ENCODE data around the gene CNOT9. TPM values are rescaled to one million over a fixed set of nuclear protein-coding genes. Genes with fewer than 3 reads are reported as not detected.

CNOT9 gene
- total RNA-seq, 1 experiment from 2014 or later, result 86.8 TPM

GRCh38 chr2:218555527-218555926 is 13.1 kb upstream of the CNOT9 start:
- Histone ChIP-seq H3K27me3 (ENCODE audit: low read length) (no peaks in the 10 kb centered on the region), H3K9ac (ENCODE audit: low read length) (no peak overlapping the region), H3K4me1 (ENCODE audit: insufficient read depth, low read length) (no peaks in the 10 kb centered on the region), H4K20me1 (ENCODE audit: low read length) (no peaks in the 10 kb centered on the region), H3K36me3 (ENCODE audit: low read depth, low read length) (peaks cover 43% of the 10 kb centered on the region), H3F3A (ENCODE audit: low read length, unreplicated experiment) (no peaks in the 10 kb centered on the region), H3K4me2 (ENCODE audit: low read length) (no peak overlapping the region), H2AFZ (ENCODE audit: low read length) (no peak overlapping the region), H3K9me2 (replicated peaks; ENCODE audit: low read length) (no peaks in the 10 kb centered on the region), H3K9me3 (ENCODE audit: low read length) (no peaks in the 10 kb centered on the region), H3K79me2 (ENCODE audit: low read length) (no peaks in the 10 kb centered on the region), H3K27ac (ENCODE audit: low read length) (no peak overlapping the region), H3K4me3 (ENCODE audit: low read length) (no peak overlapping the region)
- TF ChIP-seq CTCF (conservative IDR thresholded peaks at IDR 0.05; ENCODE audit: low read depth, low read length), result no peak
- TF ChIP-seq EZH2 (IDR thresholded peaks at IDR 0.05; ENCODE audit: low read length, unreplicated experiment), result no peak
- TF ChIP-seq EZH2phosphoT487 (IDR thresholded peaks at IDR 0.05; ENCODE audit: borderline replicate concordance, low read length), result no peak
- no TSS peak for BruUV-seq (replicated peaks)
- no peak for ATAC-seq
- no peak for DNase-seq
- ChIA-PET POLR2A (ENCODE audit: unreplicated experiment) (no interaction called here), CTCF (no interaction called here)
- intact Hi-C loops (cut with micrococcal nuclease), result no loop called here

- ChIA-PET POLR2A (ENCODE audit: unreplicated experiment) (interaction anchor here (0.7 kb wide), 1 partner anchor 200 kb away, joined by 5 read pairs; no protein-coding TSS in a partner anchor), CTCF (no interaction called here)
- DNase-seq (no peak), ATAC-seq (peak; percentile 27)
- no peaks in the 10 kb centered on the region for H3F3A ChIP-seq (ENCODE audit: low read length, unreplicated experiment)
- H3K27me3 ChIP-seq (ENCODE audit: low read length), result no peaks in the 10 kb centered on the region
- no peak for TF ChIP-seq CTCF (conservative IDR thresholded peaks at IDR 0.05; ENCODE audit: low read depth, low read length)
- no peak for TF ChIP-seq EZH2phosphoT487 (IDR thresholded peaks at IDR 0.05; ENCODE audit: borderline replicate concordance, low read length)
- TF ChIP-seq EZH2 (IDR thresholded peaks at IDR 0.05; ENCODE audit: low read length, unreplicated experiment), result no peak
- H3K4me3 ChIP-seq (ENCODE audit: low read length), result no peak overlapping the region
- no peaks in the 10 kb centered on the region for H3K79me2 ChIP-seq (ENCODE audit: low read length)
- intact Hi-C loops (cut with micrococcal nuclease), result no loop called here
- no peaks in the 10 kb centered on the region for H4K20me1 ChIP-seq (ENCODE audit: low read length)
- no peak overlapping the region for H2AFZ ChIP-seq (ENCODE audit: low read length)
- H3K27ac ChIP-seq (ENCODE audit: low read length), result no peak overlapping the region
- H3K4me1 ChIP-seq (ENCODE audit: insufficient read depth, low read length), result no peaks in the 10 kb centered on the region
- peaks cover 41% of the 10 kb centered on the region for H3K36me3 ChIP-seq (ENCODE audit: low read depth, low read length)
- H3K4me2 ChIP-seq (ENCODE audit: low read length), result no peak overlapping the region
- H3K9ac ChIP-seq (ENCODE audit: low read length), result no peak overlapping the region
- no TSS peak for BruUV-seq (replicated peaks)
- no peaks in the 10 kb centered on the region for H3K9me2 ChIP-seq (replicated peaks; ENCODE audit: low read length)
- H3K9me3 ChIP-seq (ENCODE audit: low read length), result no peaks in the 10 kb centered on the region
These were observed 10.7 kb upstream of the CNOT9 start for GRCh38 chr2:218557941-218558340.

- H3F3A ChIP-seq (ENCODE audit: low read length, unreplicated experiment), result no peaks in the 10 kb centered on the region
- H3K4me1 ChIP-seq (ENCODE audit: insufficient read depth, low read length), result no peaks in the 10 kb centered on the region
- TF ChIP-seq EZH2 (IDR thresholded peaks at IDR 0.05; ENCODE audit: low read length, unreplicated experiment) (no peak), CTCF (conservative IDR thresholded peaks at IDR 0.05; ENCODE audit: low read depth, low read length) (no peak), EZH2phosphoT487 (IDR thresholded peaks at IDR 0.05; ENCODE audit: borderline replicate concordance, low read length) (no peak)
- POLR2A ChIA-PET (ENCODE audit: unreplicated experiment), result no interaction called here
- peaks cover 9% of the 10 kb centered on the region for H3K79me2 ChIP-seq (ENCODE audit: low read length)
- no peaks in the 10 kb centered on the region for H3K27me3 ChIP-seq (ENCODE audit: low read length)
- no peaks in the 10 kb centered on the region for H3K9me3 ChIP-seq (ENCODE audit: low read length)
- H3K4me3 ChIP-seq (ENCODE audit: low read length), result no peak overlapping the region
- H2AFZ ChIP-seq (ENCODE audit: low read length), result no peak overlapping the region
- CTCF ChIA-PET, result no interaction called here
- H4K20me1 ChIP-seq (ENCODE audit: low read length), result no peaks in the 10 kb centered on the region
- no peak for DNase-seq
- H3K9me2 ChIP-seq (replicated peaks; ENCODE audit: low read length), result no peaks in the 10 kb centered on the region
- no TSS peak for BruUV-seq (replicated peaks)
- no peak overlapping the region for H3K4me2 ChIP-seq (ENCODE audit: low read length)
- ATAC-seq, result no peak
- H3K27ac ChIP-seq (ENCODE audit: low read length), result no peak overlapping the region
- H3K9ac ChIP-seq (ENCODE audit: low read length), result no peak overlapping the region
- H3K36me3 ChIP-seq (ENCODE audit: low read depth, low read length), result peaks cover 41% of the 10 kb centered on the region
- intact Hi-C loops (cut with micrococcal nuclease), result no loop called here
These were observed 9.7 kb upstream of the CNOT9 start for GRCh38 chr2:218558986-218559385.
